A549 (cell line): ENCODE data around the gene OPCML. TPM values are rescaled to one million over a fixed set of nuclear protein-coding genes. Genes with fewer than 3 reads are reported as not detected.

Experiments
- ATAC-seq, 2 experiments: fragments of 200-7000 bp in 1 of 2; fragments of >200 bp in 1 of 2; cut with Nextera tagmentation in 1 of 2; cut with Tn5 transposase in 1 of 2; 3 replicates each; pipeline versions ENCODE4 v1.8.0 to v1.9.1; 2018 to 2020; ENCODE audit warnings: mild to moderate bottlenecking in 1 of 2, moderate library complexity in 1 of 2
- CTCF ChIA-PET: fragments of 300-600 bp; sonication (Branson Sonifier 250); formaldehyde crosslinking; extraction: SDS; loops from one replicate; lab custom pipeline; 2021; ENCODE audit warnings: antibody characterized with exemption, inconsistent platforms; lab: Yijun Ruan, JAX
- POLR2A ChIA-PET: fragments of 350-600 bp; formaldehyde crosslinking; extraction: SDS; loops from one replicate; lab custom pipeline; 2021; ENCODE audit warnings: antibody characterized with exemption, inconsistent platforms; lab: Yijun Ruan, JAX
- DNase-seq, 2 experiments: peaks; one replicate each; pipeline versions ENCODE4 v3.0.0 to v3.0.0-alpha.2; 2011 to 2016; ENCODE audit warnings: low read depth in 1 of 2, low spot score in 1 of 2
- FAIRE-seq: peaks from 2 replicates; lab custom pipeline; 2011; peaks lifted over from hg19 to GRCh38; lab: Jason Lieb, UNC
- H3K27ac ChIP-seq, 2 experiments: fragments of >200 bp; sonication (Bioruptor Twin); formaldehyde crosslinking; 3 replicates each; pipeline ENCODE4 v1.5.1; 2016 to 2017
- H3K4me1 ChIP-seq: fragments of >200 bp; sonication (Bioruptor Twin); formaldehyde crosslinking; 3 replicates; pipeline ENCODE4 v1.6.1; 2016
- H3K4me2 ChIP-seq: fragments of >200 bp; sonication (Bioruptor Twin); formaldehyde crosslinking; 3 replicates; pipeline ENCODE4 v1.6.1; 2016
- H3K4me3 ChIP-seq: fragments of >200 bp; sonication (Bioruptor Twin); formaldehyde crosslinking; 3 replicates; pipeline ENCODE4 v1.5.1; 2016
- H3K9me3 ChIP-seq: fragments of >200 bp; sonication (Bioruptor Twin); formaldehyde crosslinking; 3 replicates; pipeline ENCODE4 v1.6.1; 2016
- ATOH8 ChIP-seq: fragments of 250-450 bp; sonication (Bioruptor Pico); IDR thresholded peaks from 2 replicates; pipeline ENCODE4 v1.5.0; 2020; ENCODE audit warnings: low read depth, mild to moderate bottlenecking, moderate library complexity
- BHLHE40 ChIP-seq: IDR thresholded peaks from 2 replicates; pipeline ENCODE4 v1.6.1; 2012; ENCODE audit warnings: low read depth, low read length, inconsistent platforms
- CBX2 ChIP-seq: fragments of 200-600 bp; sonication (generic); IDR thresholded peaks from 2 replicates; pipeline ENCODE4 v1.6.1; 2016; ENCODE audit warnings: low read depth, mild to moderate bottlenecking, borderline replicate concordance
- CBX8 ChIP-seq: fragments of 200-600 bp; sonication (generic); IDR thresholded peaks from 2 replicates; pipeline ENCODE4 v1.6.1; 2016
- CEBPB ChIP-seq, 2 experiments: fragments of >200 bp in 1 of 2; sonication (Bioruptor Twin) in 1 of 2; formaldehyde crosslinking in 1 of 2; IDR thresholded peaks; 2 replicates each; pipeline ENCODE4 v1.6.1; 2012 to 2016
- CHD2 ChIP-seq: fragments of 150-350 bp; IDR thresholded peaks from 2 replicates; pipeline ENCODE4 v1.6.1; 2014; ENCODE audit warnings: low read length; ENCODE audit not compliant: partially characterized antibody
- FOSB ChIP-seq: fragments of 250-450 bp; sonication (Bioruptor Pico); IDR thresholded peaks from 2 replicates; pipeline ENCODE4 v1.5.0; 2020; ENCODE audit warnings: mild to moderate bottlenecking, moderate library complexity
- FOXS1 ChIP-seq: fragments of 250-450 bp; sonication (Bioruptor Pico); IDR thresholded peaks from 2 replicates; pipeline ENCODE4 v1.5.0; 2020; ENCODE audit warnings: mild to moderate bottlenecking, moderate library complexity
- HES2 ChIP-seq: fragments of >200 bp; sonication (Bioruptor Twin); formaldehyde crosslinking; IDR thresholded peaks from 2 replicates; pipeline ENCODE4 v1.6.1; 2016
- HMGXB4 ChIP-seq: fragments of 250-450 bp; sonication (Bioruptor Pico); IDR thresholded peaks from 2 replicates; pipeline ENCODE4 v1.5.0; 2021; ENCODE audit warnings: mild to moderate bottlenecking, moderate library complexity, borderline replicate concordance
- HOXA7 ChIP-seq: fragments of 250-450 bp; sonication (Bioruptor Pico); IDR thresholded peaks from 2 replicates; pipeline ENCODE4 v1.5.0; 2020; ENCODE audit warnings: mild to moderate bottlenecking, moderate library complexity
- JUN ChIP-seq, 2 experiments: fragments of >200 bp; sonication (Bioruptor Twin); formaldehyde crosslinking; IDR thresholded peaks; 2 replicates in 1 of 2; 3 replicates in 1 of 2; pipeline ENCODE4 v1.6.1; 2016 to 2017
- KDM1A ChIP-seq: fragments of 200-600 bp; sonication (generic); IDR thresholded peaks from 2 replicates; pipeline ENCODE4 v1.6.1; 2016; ENCODE audit warnings: low read depth, mild to moderate bottlenecking
- MAFK ChIP-seq: fragments of 450-650 bp; IDR thresholded peaks from 2 replicates; pipeline ENCODE4 v1.6.1; 2014; ENCODE audit not compliant: partially characterized antibody
- MAZ ChIP-seq: fragments of 150-350 bp; IDR thresholded peaks from 2 replicates; pipeline ENCODE4 v1.6.1; 2014; ENCODE audit warnings: antibody characterized with exemption, low read depth, low read length, borderline replicate concordance
- NPAS2 ChIP-seq: fragments of 250-450 bp; sonication (Bioruptor Pico); IDR thresholded peaks from 2 replicates; pipeline ENCODE4 v1.8.0; 2022; ENCODE audit warnings: mild to moderate bottlenecking, moderate library complexity, borderline replicate concordance
- NR3C1 ChIP-seq: fragments of >200 bp; sonication (Bioruptor Twin); formaldehyde crosslinking; IDR thresholded peaks from 3 replicates; pipeline ENCODE4 v1.6.1; 2017
- PHF8 ChIP-seq: fragments of 200-600 bp; sonication (generic); IDR thresholded peaks from 2 replicates; pipeline ENCODE4 v1.6.1; 2016; ENCODE audit warnings: low read depth, mild to moderate bottlenecking, antibody characterized with exemption, moderate library complexity, borderline replicate concordance
- RARB ChIP-seq: fragments of 250-450 bp; sonication (Bioruptor Pico); IDR thresholded peaks from 2 replicates; pipeline ENCODE4 v1.8.0; 2021; ENCODE audit warnings: mild to moderate bottlenecking, moderate library complexity
- RFX5 ChIP-seq: fragments of 450-650 bp; IDR thresholded peaks from 2 replicates; pipeline ENCODE4 v1.7.1; 2014; ENCODE audit warnings: antibody characterized with exemption, mild to moderate bottlenecking, moderate library complexity
- SMC3 ChIP-seq: fragments of >200 bp; sonication (Bioruptor Twin); formaldehyde crosslinking; IDR thresholded peaks from 3 replicates; pipeline ENCODE4 v1.6.1; 2018; ENCODE audit warnings: inconsistent platforms
- ZFP36 ChIP-seq: fragments of 450-650 bp; IDR thresholded peaks from 2 replicates; pipeline ENCODE4 v1.6.1; 2014; ENCODE audit warnings: borderline replicate concordance; ENCODE audit not compliant: partially characterized antibody
- ZSCAN20 ChIP-seq: fragments of 250-450 bp; sonication (Bioruptor Pico); IDR thresholded peaks from 2 replicates; pipeline ENCODE4 v1.8.0; 2022; ENCODE audit warnings: mild to moderate bottlenecking, moderate library complexity
- WGBS: methylation state at CpG from one replicate; pipeline ENCODE4 v1.1.6; 2017; ENCODE audit errors: missing lambda C conversion rate; 5-methylcytosine and 5-hydroxymethylcytosine counted together
- polyA plus RNA-seq, 4 experiments: library from polyadenylated mRNA; depleted of rRNA in 3 of 4; stranded (reverse); fragments of >200 nt; fragmentation: RNase III in 1 of 4; extraction: RNeasy Plus Mini Kit Qiagen cat#74134 plus additional on column Dnase treatment in 1 of 4; gene quantifications; 2 replicates in 3 of 4; 3 replicates in 1 of 4; pipeline ENCODE4 v1.2.3, GENCODE V29; 2011 to 2017
- TF ChIP-seq, protein P1 (sequence below): IDR thresholded peaks from 2 replicates; pipeline ENCODE4 v1.6.1; 2012; ENCODE audit warnings: low read depth, borderline replicate concordance

OPCML gene
- polyA plus RNA-seq, 2 of the 4 experiments (the other 2 are of a cell fraction), result not detected

DNA sequence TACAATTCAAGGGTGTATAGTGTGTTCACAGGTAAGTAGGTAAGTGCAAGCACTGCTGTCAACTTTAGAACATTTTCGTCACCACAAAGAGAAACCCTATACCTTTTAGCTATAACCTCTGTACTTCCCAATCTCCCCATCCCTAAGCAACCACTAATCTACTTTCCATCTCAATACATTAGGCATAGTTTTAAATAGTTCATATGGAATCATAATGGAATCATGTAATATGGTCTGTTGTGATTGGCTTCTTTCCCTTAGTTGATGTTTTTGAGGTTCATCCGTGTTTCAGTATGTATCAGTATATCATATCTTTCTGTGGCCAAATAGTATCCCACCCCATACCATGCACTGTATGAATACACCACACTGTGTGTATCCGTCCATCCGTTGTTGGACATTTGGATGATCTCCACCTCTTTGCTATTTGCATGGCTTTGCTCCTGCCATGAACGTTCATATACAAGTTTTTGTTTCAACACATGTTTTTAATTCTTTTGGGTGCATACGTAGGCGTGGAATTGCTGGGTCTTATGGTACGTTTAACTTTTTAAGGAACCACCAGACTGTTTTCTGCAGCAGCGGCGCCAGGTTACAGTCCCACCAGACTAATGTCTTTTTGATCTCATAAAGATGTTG lies 27.7 kb upstream of the OPCML start:
- Histone ChIP-seq H3K27ac (no peak overlapping the region), H3K4me1 (no peaks in the 10 kb centered on the region), H3K9me3 (no peaks in the 10 kb centered on the region), H3K4me2 (no peak overlapping the region), H3K4me3 (no peak overlapping the region)
- WGBS, result 20% methylated on average over 10 of the region's 10 CpGs
- ATAC-seq, result no peak
- no peak for TF ChIP-seq NPAS2 (CRISPR knock-in tag)
- no peak for TF ChIP-seq KDM1A
- no peak for TF ChIP-seq NR3C1
- no peak for TF ChIP-seq CHD2
- no peak for TF ChIP-seq CBX8
- TF ChIP-seq CEBPB (IDR thresholded peaks at IDR 0.05), result no peak
- no peak for TF ChIP-seq FOXS1
- no peak for TF ChIP-seq SMC3
- TF ChIP-seq CBX2, result no peak
- CTCF ChIA-PET, result no interaction called here
- FAIRE-seq, result no peak
- POLR2A ChIA-PET, result no interaction called here
- no peak for DNase-seq

DNA sequence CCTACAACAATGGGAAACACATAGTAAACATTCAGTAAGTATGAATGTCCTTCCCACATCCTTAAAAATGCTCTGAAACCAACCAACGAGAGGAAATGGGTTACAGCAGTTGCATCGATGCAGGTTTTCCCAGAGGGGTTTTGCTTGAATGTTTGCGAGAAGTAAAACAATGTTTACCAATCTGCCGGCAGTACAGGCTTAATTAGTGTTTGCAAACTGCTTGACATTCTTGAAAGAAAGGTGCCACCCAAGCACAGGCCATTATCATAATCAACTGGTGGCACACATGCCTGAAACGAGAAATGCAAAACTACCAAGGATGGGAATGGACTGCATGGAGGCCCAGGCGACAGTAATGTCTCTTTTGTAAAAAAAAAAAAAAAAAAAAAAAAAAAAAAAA lies 27.1 kb upstream of the OPCML start:
- Histone ChIP-seq H3K4me2 (no peak overlapping the region), H3K27ac (no peak overlapping the region), H3K4me1 (no peaks in the 10 kb centered on the region), H3K4me3 (no peak overlapping the region), H3K9me3 (no peaks in the 10 kb centered on the region)
- WGBS, result 2% methylated on average over 6 of the region's 6 CpGs
- no peak for ATAC-seq
- CTCF ChIA-PET, result no interaction called here
- DNase-seq, result no peak
- no peak for FAIRE-seq
- POLR2A ChIA-PET, result no interaction called here
- TF ChIP-seq PHF8, result no peak

DNA sequence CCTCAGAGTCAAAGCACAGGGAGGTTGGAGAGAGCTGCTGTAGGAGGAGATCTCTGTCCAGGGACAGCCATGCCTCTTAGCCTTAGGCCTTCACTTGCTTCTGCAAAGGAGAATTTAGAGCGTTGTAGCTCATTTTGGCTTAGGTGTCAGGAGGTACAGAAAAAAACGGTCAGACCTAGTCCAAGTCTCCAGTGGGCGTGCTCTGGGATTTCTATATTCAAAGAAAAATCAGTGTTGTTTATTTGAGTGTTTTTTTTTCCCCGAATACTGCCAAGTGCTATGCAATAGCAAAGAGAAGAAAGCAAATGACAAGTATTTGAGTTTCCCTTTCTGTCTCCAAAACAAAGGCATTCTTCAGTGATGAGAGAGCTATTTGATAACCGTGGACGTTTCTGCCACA lies 22.7 kb upstream of the OPCML start:
- no peak for ATAC-seq
- FAIRE-seq, result no peak
- H3K9me3 ChIP-seq, result no peaks in the 10 kb centered on the region
- WGBS, result 2% methylated on average over 6 of the region's 6 CpGs
- no peak for TF ChIP-seq ZFP36
- no peak for TF ChIP-seq RFX5
- no peak for TF ChIP-seq ZSCAN20 (CRISPR knock-in tag)
- no peak for TF ChIP-seq HOXA7 (CRISPR knock-in tag)
- TF ChIP-seq CHD2, result no peak
- no peak overlapping the region for H3K27ac ChIP-seq
- no peak overlapping the region for H3K4me2 ChIP-seq
- no peak overlapping the region for H3K4me3 ChIP-seq
- no peak for DNase-seq
- CTCF ChIA-PET, result no interaction called here
- H3K4me1 ChIP-seq, result no peaks in the 10 kb centered on the region
- POLR2A ChIA-PET, result no interaction called here

DNA sequence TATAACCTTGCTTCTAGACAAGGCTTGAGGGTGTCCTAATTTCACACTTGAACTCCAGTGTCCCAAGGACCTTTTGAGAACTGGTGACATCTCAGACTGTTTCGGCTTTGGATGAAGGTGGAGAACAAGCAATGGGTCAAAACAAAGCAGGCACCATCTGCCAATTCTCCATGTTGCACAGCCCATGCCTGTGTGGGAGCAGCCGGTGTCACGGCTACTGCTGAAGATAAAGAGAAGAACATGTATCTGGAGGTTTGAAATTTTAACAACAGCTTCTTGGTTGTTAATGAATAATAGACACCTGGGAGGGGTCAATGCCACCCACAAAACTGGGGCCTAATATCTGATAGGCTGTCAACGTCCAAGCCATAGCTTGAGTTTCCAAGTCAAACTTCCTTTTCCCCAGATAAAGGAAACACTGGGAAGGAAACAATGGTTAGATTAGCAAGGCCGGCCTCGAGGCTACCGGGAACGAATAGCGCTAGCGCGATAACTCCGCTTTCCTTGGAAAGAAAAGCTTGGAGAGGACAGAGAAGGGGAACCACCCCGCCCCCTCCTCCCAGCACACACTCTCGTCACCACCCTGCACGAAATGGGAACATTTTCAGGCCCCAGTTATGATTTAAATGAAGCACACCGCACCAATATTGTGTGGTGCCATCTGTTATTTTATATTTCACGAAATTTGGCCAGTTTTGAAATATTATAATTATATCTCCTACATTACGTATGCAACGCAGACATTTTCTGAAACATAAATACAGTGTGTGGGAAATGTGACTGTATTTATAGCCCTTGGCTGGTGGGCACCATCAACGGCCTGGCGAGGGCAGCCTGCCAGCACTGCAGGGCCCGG lies 21.8 kb upstream of the OPCML start:
- no peak overlapping the region for H3K4me2 ChIP-seq
- H3K9me3 ChIP-seq, result no peaks in the 10 kb centered on the region
- ATAC-seq (no peak), FAIRE-seq (no peak), DNase-seq (no peak)
- CTCF ChIA-PET, result no interaction called here
- H3K4me1 ChIP-seq, result no peaks in the 10 kb centered on the region
- no peak overlapping the region for H3K27ac ChIP-seq
- POLR2A ChIA-PET, result no interaction called here
- WGBS, result 25% methylated on average over 20 of the region's 22 CpGs
- no peak overlapping the region for H3K4me3 ChIP-seq
- no peak for TF ChIP-seq RARB
- TF ChIP-seq ATOH8 (CRISPR knock-in tag), result no peak
- no peak for TF ChIP-seq JUN (IDR thresholded peaks at IDR 0.05)
- TF ChIP-seq, protein P1, sequence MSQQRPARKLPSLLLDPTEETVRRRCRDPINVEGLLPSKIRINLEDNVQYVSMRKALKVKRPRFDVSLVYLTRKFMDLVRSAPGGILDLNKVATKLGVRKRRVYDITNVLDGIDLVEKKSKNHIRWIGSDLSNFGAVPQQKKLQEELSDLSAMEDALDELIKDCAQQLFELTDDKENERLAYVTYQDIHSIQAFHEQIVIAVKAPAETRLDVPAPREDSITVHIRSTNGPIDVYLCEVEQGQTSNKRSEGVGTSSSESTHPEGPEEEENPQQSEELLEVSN, result no peak
- TF ChIP-seq BHLHE40, result no peak
- no peak for TF ChIP-seq FOSB
- no peak for TF ChIP-seq HES2
- no peak for TF ChIP-seq SMC3
- no peak for TF ChIP-seq MAFK
- TF ChIP-seq HMGXB4 (CRISPR knock-in tag), result no peak
- TF ChIP-seq MAZ, result no peak
